K562 (cell line): ENCODE results near the gene DHPS. TPM values are rescaled to one million over a fixed set of nuclear protein-coding genes. Genes with fewer than 3 reads are reported as not detected.

Source experiments
- CBX2 ChIP-seq: fragments of 200-600 bp; sonication (generic); IDR thresholded peaks from one replicate; pipeline ENCODE4 v1.6.1; 2012; ENCODE audit warnings: mild to moderate bottlenecking, low read length, inconsistent platforms; ENCODE audit not compliant: insufficient read depth, poor library complexity, severe bottlenecking
- CBX5 ChIP-seq: IDR thresholded peaks from 2 replicates; pipeline ENCODE4 v1.6.1; 2014; ENCODE audit warnings: low read depth, borderline replicate concordance
- FOXA3 ChIP-seq, 2 experiments: fragments of 450-650 bp in 1 of 2; sonication (generic) in 1 of 2; formaldehyde crosslinking; IDR thresholded peaks in 1 of 2; conservative IDR thresholded peaks in 1 of 2; 2 replicates each; pipeline versions ENCODE4 v1.4.0 to v1.8.0; 2020 to 2022; ENCODE audit warnings: mild to moderate bottlenecking in 2 of 2, missing genetic modification reagents in 1 of 2
- HCFC1 ChIP-seq: IDR thresholded peaks from 2 replicates; pipeline ENCODE4 v1.6.1; 2012; ENCODE audit warnings: low read depth, low read length, improper control_type of control experiment
- HNRNPK ChIP-seq: fragments of 200-400 bp; formaldehyde crosslinking; IDR thresholded peaks from one replicate; pipeline ENCODE4 v1.6.1; 2018; ENCODE audit warnings: mild to moderate bottlenecking, low read depth, low read length; ENCODE audit not compliant: poor library complexity, severe bottlenecking
- NFE2L1 ChIP-seq: fragments of 450-650 bp; IDR thresholded peaks from 2 replicates; pipeline ENCODE4 v1.6.1; 2016; ENCODE audit warnings: missing genetic modification characterization, low read depth, mild to moderate bottlenecking, missing compliant biosample characterization, moderate library complexity, borderline replicate concordance
- RAD51 ChIP-seq: fragments of 450-650 bp; IDR thresholded peaks from 2 replicates; pipeline ENCODE4 v1.7.1; 2016; ENCODE audit warnings: low read depth, mild to moderate bottlenecking, borderline replicate concordance
- XRCC3 ChIP-seq: fragments of 450-650 bp; IDR thresholded peaks from 2 replicates; pipeline ENCODE4 v1.6.1; 2017; ENCODE audit warnings: mild to moderate bottlenecking, moderate library complexity
- YY1 ChIP-seq, 3 experiments: IDR thresholded peaks; 2 replicates each; pipeline ENCODE4 v1.6.1; 2011; ENCODE audit warnings: low read length in 2 of 3, mild to moderate bottlenecking in 2 of 3, moderate library complexity in 2 of 3, borderline replicate concordance in 1 of 3, control low read depth in 1 of 3, low read depth in 1 of 3; ENCODE audit not compliant: insufficient read depth in 3 of 3, insufficient replicate concordance in 2 of 3, control insufficient read depth in 1 of 3, insufficient read length in 1 of 3; ENCODE audit errors: extremely low read depth in 1 of 3
- ZNF778 ChIP-seq: fragments of 450-650 bp; formaldehyde crosslinking; IDR thresholded peaks from 2 replicates; pipeline ENCODE4 v1.4.0; 2020; ENCODE audit warnings: mild to moderate bottlenecking, moderate library complexity
- polyA plus RNA-seq, 8 experiments: library from polyadenylated mRNA; depleted of rRNA in 4 of 8; stranded (reverse) in 5 of 8; unstranded in 3 of 8; fragments of >200 nt; fragmentation: Nextera tagmentation in 2 of 8; fragmentation: Illumina TruSeq in 1 of 8; extraction: Ambion mirVana in 2 of 8; extraction: Trizol in 1 of 8; gene quantifications; 2 replicates each; pipeline versions ENCODE4 v1.2.1 to v1.2.3, GENCODE V29; 2011 to 2014; ENCODE audit warnings: inconsistent platforms in 1 of 8, missing spikeins in 1 of 8
- total RNA-seq, 7 experiments: library from RNA; depleted of rRNA in 6 of 7; stranded (reverse); fragments of >200 nt in 6 of 7; fragmentation: Illumina TruSeq in 2 of 7; extraction: Trizol in 2 of 7; gene quantifications; 2 replicates each; pipeline versions ENCODE4 v1.2.1 to v1.2.3, GENCODE V29; 2011 to 2021; ENCODE audit warnings: low replicate concordance in 1 of 7
- TF ChIP-seq, protein P1 (sequence below): fragments of 450-650 bp; IDR thresholded peaks from 2 replicates; pipeline ENCODE4 v1.7.0; 2016; ENCODE audit warnings: borderline replicate concordance
- TF ChIP-seq, protein P2 (sequence below): fragments of 450-650 bp; conservative IDR thresholded peaks from 2 replicates; pipeline ENCODE4 v1.6.1; 2016; ENCODE audit warnings: missing genetic modification characterization, low read depth, mild to moderate bottlenecking, control low read depth, missing compliant biosample characterization
- TF ChIP-seq, protein P3 (sequence below), 2 experiments: fragments of 450-650 bp; IDR thresholded peaks; 2 replicates each; pipeline ENCODE4 v1.6.1; 2018; ENCODE audit warnings: mild to moderate bottlenecking in 2 of 2, low read depth in 1 of 2; ENCODE audit not compliant: partially characterized antibody in 2 of 2

DHPS gene
- total and polyA plus RNA-seq, 9 of the 15 experiments (the other 6 are each of a cell fraction or from before 2014, with no cell fraction given), result 47.1 to 110 (median 79.9) TPM

DNA sequence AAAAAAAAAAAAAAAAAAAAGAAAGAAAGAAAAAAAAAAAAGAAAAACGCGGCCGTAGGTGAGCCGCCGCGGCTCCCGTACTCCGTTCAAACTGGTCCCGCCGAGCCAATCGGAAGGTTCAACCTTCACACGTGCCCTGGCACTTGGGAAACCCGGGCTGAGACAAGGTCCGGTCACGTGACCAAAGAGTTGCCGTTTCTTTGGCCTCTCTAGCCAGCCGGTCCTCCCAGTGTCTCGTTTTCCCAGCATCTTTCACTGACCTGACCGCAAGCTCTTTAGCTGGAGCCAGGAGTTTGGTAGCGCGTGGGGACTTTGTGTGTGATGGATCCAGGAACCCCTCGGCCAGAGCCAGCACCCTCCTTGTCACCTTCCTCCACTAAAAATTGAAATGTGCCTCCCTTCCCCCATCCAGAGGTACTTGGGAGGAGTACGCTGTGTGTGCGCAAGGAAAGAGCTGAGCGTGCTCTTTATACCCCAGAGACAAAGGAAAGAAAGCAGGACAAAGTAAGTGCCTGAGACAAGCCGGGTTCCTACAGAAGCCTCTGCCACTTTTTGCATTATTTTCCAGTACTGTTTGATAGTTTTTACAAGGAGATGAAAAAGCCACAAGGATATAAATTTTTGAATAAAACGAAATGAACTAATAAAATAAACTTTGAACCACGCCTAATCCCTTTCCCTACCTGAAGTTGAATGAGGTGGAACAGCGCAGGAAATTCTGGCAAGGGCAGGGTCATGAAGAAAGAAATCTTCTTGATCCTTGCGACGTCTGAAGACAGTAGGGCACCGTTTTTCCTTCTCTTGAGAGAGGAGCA lies 41.1 kb upstream of the DHPS start (continued):
- no peak for TF ChIP-seq ZNF778
- TF ChIP-seq XRCC3, result no peak
- no peak for TF ChIP-seq FOXA3 (CRISPR knock-in tag; conservative IDR thresholded peaks at IDR 0.05 in 1 of 2, IDR thresholded peaks at IDR 0.05 in 1 of 2)
- peak in 1 of 3 experiments; percentile 48 for TF ChIP-seq YY1 (IDR thresholded peaks at IDR 0.05; ENCODE audit: borderline replicate concordance in 1 of 3, control insufficient read depth in 1 of 3, extremely low read depth in 1 of 3, insufficient read depth in 3 of 3, insufficient read length in 1 of 3, insufficient replicate concordance in 2 of 3, low read depth in 1 of 3, low read length in 2 of 3)
- TF ChIP-seq, protein P1, sequence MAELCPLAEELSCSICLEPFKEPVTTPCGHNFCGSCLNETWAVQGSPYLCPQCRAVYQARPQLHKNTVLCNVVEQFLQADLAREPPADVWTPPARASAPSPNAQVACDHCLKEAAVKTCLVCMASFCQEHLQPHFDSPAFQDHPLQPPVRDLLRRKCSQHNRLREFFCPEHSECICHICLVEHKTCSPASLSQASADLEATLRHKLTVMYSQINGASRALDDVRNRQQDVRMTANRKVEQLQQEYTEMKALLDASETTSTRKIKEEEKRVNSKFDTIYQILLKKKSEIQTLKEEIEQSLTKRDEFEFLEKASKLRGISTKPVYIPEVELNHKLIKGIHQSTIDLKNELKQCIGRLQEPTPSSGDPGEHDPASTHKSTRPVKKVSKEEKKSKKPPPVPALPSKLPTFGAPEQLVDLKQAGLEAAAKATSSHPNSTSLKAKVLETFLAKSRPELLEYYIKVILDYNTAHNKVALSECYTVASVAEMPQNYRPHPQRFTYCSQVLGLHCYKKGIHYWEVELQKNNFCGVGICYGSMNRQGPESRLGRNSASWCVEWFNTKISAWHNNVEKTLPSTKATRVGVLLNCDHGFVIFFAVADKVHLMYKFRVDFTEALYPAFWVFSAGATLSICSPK, result no peak
- TF ChIP-seq HCFC1, result peak; percentile 75
- peak; percentile 100 for TF ChIP-seq RAD51
- TF ChIP-seq, protein P2, sequence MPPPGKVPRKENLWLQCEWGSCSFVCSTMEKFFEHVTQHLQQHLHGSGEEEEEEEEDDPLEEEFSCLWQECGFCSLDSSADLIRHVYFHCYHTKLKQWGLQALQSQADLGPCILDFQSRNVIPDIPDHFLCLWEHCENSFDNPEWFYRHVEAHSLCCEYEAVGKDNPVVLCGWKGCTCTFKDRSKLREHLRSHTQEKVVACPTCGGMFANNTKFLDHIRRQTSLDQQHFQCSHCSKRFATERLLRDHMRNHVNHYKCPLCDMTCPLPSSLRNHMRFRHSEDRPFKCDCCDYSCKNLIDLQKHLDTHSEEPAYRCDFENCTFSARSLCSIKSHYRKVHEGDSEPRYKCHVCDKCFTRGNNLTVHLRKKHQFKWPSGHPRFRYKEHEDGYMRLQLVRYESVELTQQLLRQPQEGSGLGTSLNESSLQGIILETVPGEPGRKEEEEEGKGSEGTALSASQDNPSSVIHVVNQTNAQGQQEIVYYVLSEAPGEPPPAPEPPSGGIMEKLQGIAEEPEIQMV (tag), result no peak
- TF ChIP-seq NFE2L1 (tag), result no peak
- no peak for TF ChIP-seq CBX5
- no peak for TF ChIP-seq HNRNPK
- TF ChIP-seq, protein P3, sequence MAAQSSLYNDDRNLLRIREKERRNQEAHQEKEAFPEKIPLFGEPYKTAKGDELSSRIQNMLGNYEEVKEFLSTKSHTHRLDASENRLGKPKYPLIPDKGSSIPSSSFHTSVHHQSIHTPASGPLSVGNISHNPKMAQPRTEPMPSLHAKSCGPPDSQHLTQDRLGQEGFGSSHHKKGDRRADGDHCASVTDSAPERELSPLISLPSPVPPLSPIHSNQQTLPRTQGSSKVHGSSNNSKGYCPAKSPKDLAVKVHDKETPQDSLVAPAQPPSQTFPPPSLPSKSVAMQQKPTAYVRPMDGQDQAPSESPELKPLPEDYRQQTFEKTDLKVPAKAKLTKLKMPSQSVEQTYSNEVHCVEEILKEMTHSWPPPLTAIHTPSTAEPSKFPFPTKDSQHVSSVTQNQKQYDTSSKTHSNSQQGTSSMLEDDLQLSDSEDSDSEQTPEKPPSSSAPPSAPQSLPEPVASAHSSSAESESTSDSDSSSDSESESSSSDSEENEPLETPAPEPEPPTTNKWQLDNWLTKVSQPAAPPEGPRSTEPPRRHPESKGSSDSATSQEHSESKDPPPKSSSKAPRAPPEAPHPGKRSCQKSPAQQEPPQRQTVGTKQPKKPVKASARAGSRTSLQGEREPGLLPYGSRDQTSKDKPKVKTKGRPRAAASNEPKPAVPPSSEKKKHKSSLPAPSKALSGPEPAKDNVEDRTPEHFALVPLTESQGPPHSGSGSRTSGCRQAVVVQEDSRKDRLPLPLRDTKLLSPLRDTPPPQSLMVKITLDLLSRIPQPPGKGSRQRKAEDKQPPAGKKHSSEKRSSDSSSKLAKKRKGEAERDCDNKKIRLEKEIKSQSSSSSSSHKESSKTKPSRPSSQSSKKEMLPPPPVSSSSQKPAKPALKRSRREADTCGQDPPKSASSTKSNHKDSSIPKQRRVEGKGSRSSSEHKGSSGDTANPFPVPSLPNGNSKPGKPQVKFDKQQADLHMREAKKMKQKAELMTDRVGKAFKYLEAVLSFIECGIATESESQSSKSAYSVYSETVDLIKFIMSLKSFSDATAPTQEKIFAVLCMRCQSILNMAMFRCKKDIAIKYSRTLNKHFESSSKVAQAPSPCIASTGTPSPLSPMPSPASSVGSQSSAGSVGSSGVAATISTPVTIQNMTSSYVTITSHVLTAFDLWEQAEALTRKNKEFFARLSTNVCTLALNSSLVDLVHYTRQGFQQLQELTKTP (IDR thresholded peaks at IDR 0.05; ENCODE audit: low read depth in 1 of 2, partially characterized antibody in 2 of 2), result peak; percentile 50 to 91
- no peak for TF ChIP-seq CBX2
